Activated T-cell treated with anti-CD3 and anti-CD28 coated beads for 24 hours (primary cell): Measurements from ENCODE around the gene ITGA11.

Experiments used
- DNase-seq: peaks from one replicate; pipeline ENCODE4 v3.0.0-alpha.2; 2020; ENCODE audit warnings: low read depth

Gene ITGA11

GRCh38 chr15:68353421-68354135, 78.4 kb downstream of the ITGA11 start:
- no peak for DNase-seq

GRCh38 chr15:68352401-68353062, 79.4 kb downstream of the ITGA11 start:
- peak; percentile 42 for DNase-seq

- DNase-seq, result no peak
Measured at GRCh38 chr15:68349151-68349550, 82.8 kb downstream of the ITGA11 start.

- DNase-seq, result no peak
Measured at GRCh38 chr15:68348606-68349005, 83.4 kb downstream of the ITGA11 start.

GRCh38 chr15:68348081-68348480, 83.9 kb downstream of the ITGA11 start:
- DNase-seq, result no peak

GRCh38 chr15:68347392-68347791, 84.6 kb downstream of the ITGA11 start:
- no peak for DNase-seq

GRCh38 chr15:68346979-68347378, 85.0 kb downstream of the ITGA11 start:
- no peak for DNase-seq

- no peak for DNase-seq
Measured at GRCh38 chr15:68345481-68345880, 86.5 kb downstream of the ITGA11 start.

- no peak for DNase-seq
Measured at GRCh38 chr15:68344600-68344999, 87.4 kb downstream of the ITGA11 start.

- DNase-seq, result no peak
Measured at GRCh38 chr15:68343579-68344225, 88.3 kb downstream of the ITGA11 start.

GRCh38 chr15:68341760-68342725, 89.9 kb downstream of the ITGA11 start:
- DNase-seq, result no peak

GRCh38 chr15:68340726-68341671, 91.0 kb downstream of the ITGA11 start:
- no peak for DNase-seq

GRCh38 chr15:68339481-68339880, 92.5 kb downstream of the ITGA11 start:
- DNase-seq, result no peak

- DNase-seq, result no peak
Measured at GRCh38 chr15:68337826-68338225, 94.1 kb downstream of the ITGA11 start.

- DNase-seq, result no peak
Measured at GRCh38 chr15:68336516-68336915, 95.4 kb downstream of the ITGA11 start.

GRCh38 chr15:68335655-68336054, 96.3 kb downstream of the ITGA11 start:
- no peak for DNase-seq

GRCh38 chr15:68335251-68335650, 96.7 kb downstream of the ITGA11 start:
- no peak for DNase-seq

- DNase-seq, result no peak
Measured at GRCh38 chr15:68334661-68335124, 97.3 kb downstream of the ITGA11 start.

- no peak for DNase-seq
Measured at GRCh38 chr15:68333775-68334470, 98.0 kb downstream of the ITGA11 start.

GRCh38 chr15:68332266-68332665, 99.7 kb downstream of the ITGA11 start:
- DNase-seq, result no peak
